NT2/D1 (cell line): ENCODE data around the gene UBE3A.

Source experiments
- DNase-seq: peaks from one replicate; pipeline ENCODE4 v3.0.0-alpha.2; 2011; ENCODE audit warnings: low read depth, low spot score
- H3K27me3 ChIP-seq: 2 replicates; pipeline ENCODE4 v1.6.0; 2011; ENCODE audit warnings: mild to moderate bottlenecking; ENCODE audit not compliant: insufficient read length, insufficient read depth
- H3K36me3 ChIP-seq: 2 replicates; pipeline ENCODE4 v1.6.1; 2011; ENCODE audit warnings: mild to moderate bottlenecking, low read length, mixed read lengths; ENCODE audit not compliant: insufficient read depth, insufficient read length
- H3K4me1 ChIP-seq: 2 replicates; pipeline ENCODE4 v1.5.1; 2011; ENCODE audit not compliant: insufficient read depth, insufficient read length
- H3K4me3 ChIP-seq: 2 replicates; pipeline ENCODE4 v1.5.1; 2011; ENCODE audit warnings: low read depth; ENCODE audit not compliant: insufficient read length
- H3K9ac ChIP-seq: 2 replicates; pipeline ENCODE4 v1.6.0; 2011; ENCODE audit warnings: low read depth; ENCODE audit not compliant: insufficient read length
- H3K9me3 ChIP-seq: 2 replicates; pipeline ENCODE4 v1.5.1; 2011; ENCODE audit warnings: mild to moderate bottlenecking, low read length; ENCODE audit not compliant: insufficient read depth
- SUZ12 ChIP-seq: IDR thresholded peaks from 2 replicates; pipeline ENCODE4 v1.6.1; 2011; ENCODE audit not compliant: insufficient read length, insufficient read depth; ENCODE audit errors: extremely low read depth
- YY1 ChIP-seq: IDR thresholded peaks from 2 replicates; pipeline ENCODE4 v1.6.1; 2011; ENCODE audit not compliant: insufficient read length, insufficient read depth
- ZNF274 ChIP-seq: IDR thresholded peaks from 2 replicates; pipeline ENCODE4 v1.6.1; 2011; ENCODE audit warnings: mild to moderate bottlenecking, low read depth, low read length

Gene UBE3A

DNA sequence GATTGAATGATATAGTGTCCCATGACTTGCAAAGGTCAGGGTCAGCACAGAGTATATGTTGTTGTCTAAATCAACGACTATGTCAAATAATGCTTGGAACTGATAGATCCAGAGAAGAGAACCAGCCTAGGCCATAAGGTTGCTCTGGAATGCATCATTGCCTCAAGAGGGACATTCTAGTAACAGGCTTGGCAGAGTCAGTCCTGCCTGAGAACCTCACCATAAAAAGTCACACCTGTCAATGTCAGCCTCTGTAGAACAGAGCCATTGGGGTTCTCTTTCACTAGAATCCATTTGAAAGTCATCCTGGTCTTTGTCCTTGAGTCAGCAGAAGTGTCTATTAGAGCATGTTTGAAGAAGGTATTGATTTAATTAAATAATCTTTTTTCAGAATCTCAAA lies 31.4 kb upstream of the UBE3A start:
- Histone ChIP-seq H3K9ac (no peak overlapping the region), H3K4me3 (no peak overlapping the region), H3K36me3 (no peaks in the 10 kb centered on the region), H3K27me3 (no peaks in the 10 kb centered on the region), H3K9me3 (no peaks in the 10 kb centered on the region), H3K4me1 (no peaks in the 10 kb centered on the region)
- TF ChIP-seq SUZ12 (no peak), ZNF274 (no peak)
- DNase-seq: no peak

DNA sequence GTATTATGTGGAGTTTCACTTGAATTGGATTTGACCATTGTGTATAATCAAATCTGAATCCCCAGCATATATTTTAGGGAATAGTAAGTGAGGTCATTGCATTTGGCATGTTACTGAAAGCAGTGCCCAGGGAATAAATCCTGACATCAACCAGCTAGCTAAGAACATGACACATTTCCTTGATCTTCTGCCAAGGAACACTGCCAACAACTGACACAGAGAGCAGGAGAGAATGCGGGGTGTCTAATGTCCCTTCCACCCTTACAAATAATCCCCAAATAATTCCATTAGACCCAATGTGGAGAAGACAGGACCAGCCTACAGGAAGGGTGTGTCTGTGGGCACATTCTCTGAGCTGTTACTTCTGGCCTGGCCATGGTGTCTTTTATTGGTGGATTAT lies 30.6 kb upstream of the UBE3A start:
- H3K27me3 ChIP-seq: no peaks in the 10 kb centered on the region
- H3K4me1 ChIP-seq: no peaks in the 10 kb centered on the region
- H3K9ac ChIP-seq: no peak overlapping the region
- TF ChIP-seq SUZ12 (no peak), ZNF274 (no peak), YY1 (no peak)
- H3K9me3 ChIP-seq: no peaks in the 10 kb centered on the region
- H3K4me3 ChIP-seq: no peak overlapping the region
- H3K36me3 ChIP-seq: no peaks in the 10 kb centered on the region
- DNase-seq: no peak

- no peaks in the 10 kb centered on the region for H3K9me3 ChIP-seq
- no peak for DNase-seq
- H3K4me1 ChIP-seq: no peaks in the 10 kb centered on the region
- TF ChIP-seq YY1 (no peak), SUZ12 (no peak), ZNF274 (no peak)
- H3K27me3 ChIP-seq: no peaks in the 10 kb centered on the region
- no peak overlapping the region for H3K9ac ChIP-seq
- H3K36me3 ChIP-seq: no peaks in the 10 kb centered on the region
- H3K4me3 ChIP-seq: no peak overlapping the region
Measured at GRCh38 chr15:25468611-25469010, 29.8 kb upstream of the UBE3A start.

DNA sequence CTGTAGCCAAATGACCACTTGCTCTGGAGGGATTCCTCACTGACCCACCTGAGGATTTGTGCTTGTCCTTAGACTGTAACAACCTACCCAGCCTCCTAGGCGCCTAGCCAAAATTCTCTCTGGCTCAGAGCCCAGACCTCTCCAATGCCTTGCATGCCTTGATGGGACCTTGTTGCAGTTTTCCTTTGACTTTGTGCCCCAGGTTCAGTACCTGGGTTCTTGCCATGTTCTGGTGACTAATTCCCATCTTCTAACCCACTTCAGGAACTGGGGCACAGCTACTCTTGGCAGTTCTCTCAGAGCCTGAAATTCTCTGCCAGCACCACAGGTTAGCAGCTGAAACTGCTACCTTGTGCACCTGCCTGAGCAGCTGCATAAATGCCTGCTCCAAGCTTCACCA lies 27.0 kb upstream of the UBE3A start:
- no peaks in the 10 kb centered on the region for H3K36me3 ChIP-seq
- TF ChIP-seq YY1: no peak
- no peak for TF ChIP-seq ZNF274
- TF ChIP-seq SUZ12: no peak
- H3K9me3 ChIP-seq: no peaks in the 10 kb centered on the region
- no peak overlapping the region for H3K4me3 ChIP-seq
- no peaks in the 10 kb centered on the region for H3K27me3 ChIP-seq
- H3K9ac ChIP-seq: no peak overlapping the region
- H3K4me1 ChIP-seq: no peaks in the 10 kb centered on the region
- DNase-seq: no peak

GRCh38 chr15:25464784-25465183 lies 26.0 kb upstream of the UBE3A start:
- H3K36me3 ChIP-seq: no peaks in the 10 kb centered on the region
- no peak overlapping the region for H3K9ac ChIP-seq
- no peaks in the 10 kb centered on the region for H3K27me3 ChIP-seq
- DNase-seq: no peak
- no peaks in the 10 kb centered on the region for H3K4me1 ChIP-seq
- TF ChIP-seq SUZ12 (no peak), YY1 (no peak), ZNF274 (no peak)
- no peak overlapping the region for H3K4me3 ChIP-seq
- H3K9me3 ChIP-seq: no peaks in the 10 kb centered on the region

DNA sequence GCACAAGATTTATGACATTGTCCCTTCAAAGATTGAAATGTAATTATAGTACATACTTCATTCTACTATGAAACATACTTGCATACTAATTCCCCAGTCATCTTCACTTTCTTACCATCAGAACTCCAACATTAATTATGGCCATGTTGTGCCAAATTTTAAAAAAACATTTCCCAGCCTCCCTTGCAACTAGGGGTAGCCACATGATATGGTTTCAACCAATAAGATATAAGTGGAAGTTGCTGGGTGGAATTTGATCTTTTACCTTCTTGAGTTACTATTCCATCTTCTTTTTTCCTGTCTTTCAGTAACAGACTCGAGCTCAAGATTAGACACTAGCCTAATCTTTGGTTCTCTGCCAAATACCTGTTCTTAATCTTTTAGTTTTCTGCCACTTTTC lies 25.6 kb upstream of the UBE3A start:
- Histone ChIP-seq H3K4me1 (no peaks in the 10 kb centered on the region), H3K4me3 (no peak overlapping the region), H3K9me3 (no peaks in the 10 kb centered on the region), H3K27me3 (no peaks in the 10 kb centered on the region), H3K9ac (no peak overlapping the region), H3K36me3 (no peaks in the 10 kb centered on the region)
- no peak for DNase-seq
- TF ChIP-seq YY1: no peak
- TF ChIP-seq SUZ12: no peak
- no peak for TF ChIP-seq ZNF274

DNA sequence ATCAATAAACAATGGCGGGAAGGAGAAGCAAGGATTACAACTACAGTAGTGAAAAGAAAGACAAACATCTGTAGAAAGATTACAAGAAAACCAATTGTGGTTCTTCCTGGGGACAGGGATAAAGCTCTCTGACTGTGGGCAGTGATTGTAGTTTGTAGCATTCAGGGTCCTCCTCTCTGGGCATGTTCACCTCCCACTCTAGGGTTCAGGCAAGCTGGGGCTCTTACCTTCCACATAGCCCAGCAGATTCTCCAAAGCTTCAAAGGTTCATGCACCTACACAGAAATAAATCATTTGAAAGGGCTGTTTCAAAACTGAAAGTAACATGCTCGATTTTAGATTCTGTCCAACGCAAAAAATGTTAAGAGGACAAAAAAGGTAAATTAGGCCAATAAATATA lies 17.4 kb upstream of the UBE3A start:
- H3K9ac ChIP-seq: no peak overlapping the region
- peaks cover 14% of the 10 kb centered on the region for H3K9me3 ChIP-seq
- H3K4me3 ChIP-seq: no peak overlapping the region
- no peaks in the 10 kb centered on the region for H3K4me1 ChIP-seq
- no peaks in the 10 kb centered on the region for H3K27me3 ChIP-seq
- no peak for DNase-seq
- H3K36me3 ChIP-seq: no peaks in the 10 kb centered on the region
- no peak for TF ChIP-seq ZNF274
- no peak for TF ChIP-seq YY1
- TF ChIP-seq SUZ12: no peak

- no peak for TF ChIP-seq SUZ12
- TF ChIP-seq YY1: no peak
- no peak for TF ChIP-seq ZNF274
- no peak overlapping the region for H3K9ac ChIP-seq
- no peaks in the 10 kb centered on the region for H3K36me3 ChIP-seq
- no peaks in the 10 kb centered on the region for H3K4me1 ChIP-seq
- H3K9me3 ChIP-seq: peaks cover 19% of the 10 kb centered on the region
- H3K27me3 ChIP-seq: no peaks in the 10 kb centered on the region
- H3K4me3 ChIP-seq: no peak overlapping the region
- DNase-seq: no peak
Measured at GRCh38 chr15:25455226-25455625, 16.4 kb upstream of the UBE3A start.
